B cell (primary cell): ENCODE results near the gene OR2Z1. TPM values are rescaled to one million over a fixed set of nuclear protein-coding genes. Genes with fewer than 3 reads are reported as not detected.
A peak's percentile ranks its signal among the peaks of the same experiment; 100 is the strongest.

Experiments used
- ATAC-seq: fragments of 200-7000 bp; cut with Tn5 transposase; one replicate; pipeline ENCODE4 v1.10.0; 2021; ENCODE audit warnings: low read depth, mild to moderate bottlenecking, moderate number of reproducible peaks, moderate library complexity
- CTCF ChIA-PET: fragments of 350-600 bp; sonication (Branson Sonifier 250); formaldehyde crosslinking; loops from one replicate; lab custom pipeline; 2021; ENCODE audit warnings: antibody characterized with exemption, inconsistent platforms; lab: Charles Lee
- POLR2A ChIA-PET: fragments of 350-600 bp; sonication (Branson Sonifier 250); formaldehyde crosslinking; loops from one replicate; lab custom pipeline; 2021; ENCODE audit warnings: antibody characterized with exemption; lab: Charles Lee
- DNase-seq: peaks from one replicate; pipeline ENCODE4 v3.0.0; 2013
- H2AFZ ChIP-seq: 2 replicates; pipeline ENCODE4 v1.6.1; 2012; ENCODE audit warnings: mild to moderate bottlenecking, low read depth, low read length; ENCODE audit not compliant: insufficient read depth, poor library complexity, severe bottlenecking
- H3K27ac ChIP-seq, 2 donors: 1 replicate in 1 of 2; 2 replicates in 1 of 2; pipeline ENCODE4 v1.5.1; 2012 to 2013; ENCODE audit warnings: low read length in 2 of 2, mild to moderate bottlenecking in 2 of 2, moderate library complexity in 1 of 2
- H3K27me3 ChIP-seq, 4 experiments: fragments of 200-600 bp in 1 of 4; sonication (generic) in 1 of 4; replicated peaks in 1 of 4; 1 replicate in 2 of 4; 2 replicates in 2 of 4; pipeline versions ENCODE4 v1.6.1 to v1.7.0; 2013 to 2016; ENCODE audit warnings: low read length in 3 of 4, mild to moderate bottlenecking in 2 of 4, mixed read lengths in 1 of 4, moderate library complexity in 1 of 4; ENCODE audit not compliant: insufficient read depth in 4 of 4, control insufficient read depth in 3 of 4; ENCODE audit errors: control extremely low read depth in 1 of 4
- H3K36me3 ChIP-seq, 2 experiments: replicated peaks in 1 of 2; 1 replicate in 1 of 2; 2 replicates in 1 of 2; pipeline versions ENCODE4 v1.6.1 to v1.7.1; 2013; ENCODE audit warnings: low read length in 1 of 2; ENCODE audit not compliant: insufficient read depth in 2 of 2, control insufficient read depth in 1 of 2; ENCODE audit errors: control extremely low read depth in 1 of 2, extremely low read depth in 1 of 2
- H3K4me1 ChIP-seq, 2 donors: fragments of 200-600 bp in 1 of 2; sonication (generic) in 1 of 2; 1 replicate in 1 of 2; 2 replicates in 1 of 2; pipeline versions ENCODE4 v1.5.1 to v1.6.1; 2013 to 2017; ENCODE audit warnings: low read length in 2 of 2; ENCODE audit not compliant: control insufficient read depth in 2 of 2, insufficient read depth in 2 of 2
- H3K4me2 ChIP-seq: replicated peaks from 2 replicates; pipeline ENCODE3; 2012; ENCODE audit warnings: mild to moderate bottlenecking, low read depth, low read length; ENCODE audit not compliant: poor library complexity, severe bottlenecking
- H3K4me3 ChIP-seq, 5 experiments: fragments of 200-600 bp in 1 of 5; sonication (generic) in 1 of 5; 1 replicate in 3 of 5; 2 replicates in 2 of 5; pipeline versions ENCODE4 v1.5.1 to v1.7.0; 2011 to 2016; ENCODE audit warnings: low read length in 4 of 5, mild to moderate bottlenecking in 4 of 5, low read depth in 2 of 5, control low read depth in 1 of 5, moderate library complexity in 1 of 5; ENCODE audit not compliant: insufficient read depth in 1 of 5; ENCODE audit errors: control extremely low read depth in 1 of 5, extremely low read depth in 1 of 5
- H3K79me2 ChIP-seq: fragments of 200-600 bp; sonication (generic); one replicate; pipeline ENCODE4 v1.6.0; 2016; ENCODE audit warnings: low read length; ENCODE audit not compliant: control insufficient read depth, insufficient read depth
- H3K9ac ChIP-seq: fragments of 200-600 bp; sonication (generic); 2 replicates; pipeline ENCODE4 v1.6.1; 2017; ENCODE audit warnings: mild to moderate bottlenecking, low read length, moderate library complexity
- H3K9me3 ChIP-seq, 3 donors: one replicate each; pipeline versions ENCODE4 v1.6.1 to v1.7.1; 2013; ENCODE audit warnings: low read length in 2 of 3; ENCODE audit not compliant: control insufficient read depth in 2 of 3, insufficient read depth in 1 of 3; ENCODE audit errors: control extremely low read depth in 1 of 3
- H4K20me1 ChIP-seq: 2 replicates; pipeline ENCODE4 v1.6.0; 2012; ENCODE audit warnings: mild to moderate bottlenecking, low read length; ENCODE audit not compliant: insufficient read depth, control insufficient read depth, poor library complexity, severe bottlenecking
- H3K27ac Mint-ChIP-seq: one replicate; pipeline ENCODE4 v1.8.0; 2021; ENCODE audit warnings: mixed read lengths
- H3K27me3 Mint-ChIP-seq: one replicate; pipeline ENCODE4 v1.8.0; 2021; ENCODE audit warnings: mixed read lengths
- H3K4me1 Mint-ChIP-seq: one replicate; pipeline ENCODE4 v1.8.0; 2021; ENCODE audit warnings: mixed read lengths
- H3K4me3 Mint-ChIP-seq: one replicate; pipeline ENCODE4 v1.8.0; 2021; ENCODE audit warnings: mixed read lengths
- H3K9me3 Mint-ChIP-seq: one replicate; pipeline ENCODE4 v1.8.0; 2022; ENCODE audit warnings: mixed read lengths; ENCODE audit not compliant: insufficient read depth
- CTCF ChIP-seq: fragments of 200-600 bp; IDR thresholded peaks from one replicate; pipeline ENCODE4 v1.8.0; 2022; ENCODE audit warnings: antibody characterized with exemption, mild to moderate bottlenecking
- EZH2 ChIP-seq: IDR thresholded peaks from 2 replicates; pipeline ENCODE4 v1.6.1; 2012; ENCODE audit warnings: borderline replicate concordance, low read depth, mild to moderate bottlenecking, moderate library complexity, low read length; ENCODE audit not compliant: insufficient read depth, poor library complexity, severe bottlenecking
- WGBS: methylation state at CpG from one replicate; pipeline ENCODE4 v1.1.5; 2013; ENCODE audit warnings: missing lambda C conversion rate; ENCODE audit not compliant: insufficient coverage; 5-methylcytosine and 5-hydroxymethylcytosine counted together
- intact Hi-C: fragments of 100-400 bp; cut with micrococcal nuclease; formaldehyde crosslinking; loops from one replicate; pipeline ENCODE4 v1.10.0; 2022
- polyA plus RNA-seq: library from polyadenylated mRNA; depleted of rRNA; stranded (reverse); fragments of >200 nt; gene quantifications from 2 replicates; pipeline ENCODE4 v1.2.3, GENCODE V29; 2012
- total RNA-seq, 2 donors: library from RNA; stranded (reverse); fragments of 120-200 nt in 1 of 2; gene quantifications; 1 replicate in 1 of 2; 2 replicates in 1 of 2; pipeline versions ENCODE4 v1.2.3 to v1.2.4, GENCODE V29; 2013 to 2022

Gene OR2Z1
- total and polyA plus RNA-seq, 2 donors (not counting 1 experiment from before 2014, with no cell fraction given) = not detected

- CTCF ChIA-PET = interaction anchor here (1.6 to 7.7 kb wide), 3 partner anchors 41 to 54 kb away, joined by 4 to 114 read pairs (median 16); no protein-coding TSS in a partner anchor
- intact Hi-C loops = no loop called here
Measured at GRCh38 chr19:8695501-8695900, 25.9 kb upstream of the OR2Z1 start.

GRCh38 chr19:8695911-8696310 lies 25.5 kb upstream of the OR2Z1 start:
- ATAC-seq (no peak), DNase-seq (no peak)
- Mint-ChIP-seq H3K27ac (peak overlapping the region; percentile 15), H3K4me3 (no peak overlapping the region), H3K4me1 (peaks cover 2% of the 10 kb centered on the region), H3K27me3 (peaks cover 46% of the 10 kb centered on the region), H3K9me3 (no peaks in the 10 kb centered on the region)
- H3K4me1 ChIP-seq = no peaks in the 10 kb centered on the region
- CTCF ChIA-PET = interaction anchor here (7.7 kb wide), 1 partner anchor 42 kb away, joined by 114 read pairs; no protein-coding TSS in a partner anchor
- no peak overlapping the region for H2AFZ ChIP-seq
- no peak overlapping the region for H3K27ac ChIP-seq
- no peak overlapping the region for H3K4me3 ChIP-seq
- WGBS = 84% methylated on average over 6 of the region's 6 CpGs
- H3K79me2 ChIP-seq = no peaks in the 10 kb centered on the region
- TF ChIP-seq EZH2 (no peak), CTCF (no peak)
- no peak overlapping the region for H3K4me2 ChIP-seq
- H3K36me3 ChIP-seq = no peaks in the 10 kb centered on the region
- intact Hi-C loops = no loop called here
- peaks cover 0 to 13% (median 4%) of the 10 kb centered on the region in 4 experiments for H3K27me3 ChIP-seq
- POLR2A ChIA-PET = no interaction called here
- no peaks in the 10 kb centered on the region for H4K20me1 ChIP-seq
- no peak overlapping the region for H3K9ac ChIP-seq
- H3K9me3 ChIP-seq = peaks cover 0 to 11% (median 0%) of the 10 kb centered on the region in 3 donors

More at GRCh38 chr19:8695501-8695900, 25.9 kb upstream of the OR2Z1 start:
- Mint-ChIP-seq H3K4me1 (peaks cover 2% of the 10 kb centered on the region), H3K4me3 (no peak overlapping the region), H3K9me3 (no peaks in the 10 kb centered on the region), H3K27me3 (peaks cover 45% of the 10 kb centered on the region), H3K27ac (peak overlapping the region; percentile 15)
- no peak overlapping the region for H2AFZ ChIP-seq
- TF ChIP-seq EZH2 = no peak
- TF ChIP-seq CTCF = no peak
- POLR2A ChIA-PET = no interaction called here
- H3K4me2 ChIP-seq = no peak overlapping the region
- H3K79me2 ChIP-seq = no peaks in the 10 kb centered on the region
- H3K9ac ChIP-seq = no peak overlapping the region
- no peaks in the 10 kb centered on the region for H3K36me3 ChIP-seq
- H3K4me3 ChIP-seq = no peak overlapping the region
- 89% methylated on average over 6 of the region's 6 CpGs for WGBS
- DNase-seq (no peak), ATAC-seq (no peak)
- H3K9me3 ChIP-seq = peaks cover 0 to 11% (median 0%) of the 10 kb centered on the region in 3 donors
- no peaks in the 10 kb centered on the region for H4K20me1 ChIP-seq
- no peaks in the 10 kb centered on the region for H3K4me1 ChIP-seq
- peaks cover 0 to 13% (median 4%) of the 10 kb centered on the region in 4 experiments for H3K27me3 ChIP-seq
- no peak overlapping the region for H3K27ac ChIP-seq
